ENCODE measurements around the gene TFDP3.

GRCh38 chrX:133246921-133247320, 28.8 kb upstream of the TFDP3 start:
- TF ChIP-seq CTCF (IDR thresholded peaks at IDR 0.05) (no peak), EP300 (IDR thresholded peaks at IDR 0.05) (no peak), POLR2A (IDR thresholded peaks at IDR 0.05) (no peak)

Measured in stomach (tissue), 4 donors.